ENCODE measurements around the gene CCDC178.
"Not testable (repeated sequence)": the region's sequence is repeated elsewhere in the genome, so short reads cannot be mapped to it uniquely, and the experiment has no call there.

CCDC178 gene

GRCh38 chr18:33432857-33433256, 7.7 kb downstream of the CCDC178 start:
- H4K5ac ChIP-seq (ENCODE audit: low read length) = no peak overlapping the region
- H3K4me2 ChIP-seq (ENCODE audit: low read length) = no peak overlapping the region

DNA sequence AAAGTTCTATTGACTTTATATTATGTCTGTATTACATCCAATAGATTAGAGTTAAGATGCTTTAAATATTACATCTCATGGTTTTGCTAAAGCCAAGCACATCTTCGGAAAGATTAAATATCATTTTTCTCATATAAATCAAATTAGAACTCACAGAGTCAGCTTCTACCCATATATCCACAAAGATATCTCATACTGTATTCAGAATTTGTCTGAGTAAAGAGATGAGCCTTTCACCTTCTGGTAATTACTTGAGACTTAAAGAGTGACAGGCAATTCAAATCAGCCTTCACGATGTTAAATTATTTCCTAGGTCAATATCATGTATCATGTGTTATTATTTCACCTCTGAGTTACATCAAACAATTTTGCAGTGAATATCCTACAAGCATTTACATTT, 13.0 kb downstream of the CCDC178 start:
- H3K27me3 ChIP-seq (ENCODE audit: insufficient read depth, low read length, poor library complexity) = no peaks in the 10 kb centered on the region
- H3K79me2 ChIP-seq (ENCODE audit: control insufficient read depth, insufficient read depth, low read length) = no peaks in the 10 kb centered on the region
- H2BK120ac ChIP-seq (ENCODE audit: low read depth, low read length) = no peak overlapping the region
- no peak overlapping the region for H3K4me2 ChIP-seq (ENCODE audit: low read length)
- no peak overlapping the region for H3K27ac ChIP-seq (ENCODE audit: low read depth, low read length)
- H4K5ac ChIP-seq (ENCODE audit: low read length) = no peak overlapping the region
- no peak overlapping the region for H2BK5ac ChIP-seq (ENCODE audit: low read length)
- no peak overlapping the region for H3K9ac ChIP-seq (ENCODE audit: low read length)
- no peak overlapping the region for H4K8ac ChIP-seq (ENCODE audit: low read depth, low read length)
- H3K4ac ChIP-seq (ENCODE audit: low read depth, low read length) = no peak overlapping the region
- H2AK5ac ChIP-seq (ENCODE audit: low read length) = no peak overlapping the region
- no peak overlapping the region for H3K23ac ChIP-seq (ENCODE audit: low read length)
- H3K18ac ChIP-seq (ENCODE audit: low read length) = no peak overlapping the region
- H3K56ac ChIP-seq (ENCODE audit: low read length) = no peak overlapping the region
- no peak overlapping the region for H3K4me3 ChIP-seq (ENCODE audit: low read length)
- DNase-seq = no peak
- no peaks in the 10 kb centered on the region for H3K4me1 ChIP-seq (ENCODE audit: control insufficient read depth, low read depth, low read length)
- no peaks in the 10 kb centered on the region for H3K79me1 ChIP-seq (ENCODE audit: low read length)
- H3K36me3 ChIP-seq (ENCODE audit: control insufficient read depth, insufficient read depth, low read length) = no peaks in the 10 kb centered on the region
- H2BK15ac ChIP-seq (replicated peaks; ENCODE audit: low read depth) = no peak overlapping the region
- WGBS (ENCODE audit: extremely low coverage, insufficient coverage, low lambda C conversion rate) = no CpG with 5 or more reads among the region's 2 CpGs

More at GRCh38 chr18:33432857-33433256, 7.7 kb downstream of the CCDC178 start:
- Histone ChIP-seq H3K27me3 (ENCODE audit: insufficient read depth, low read length, poor library complexity) (no peaks in the 10 kb centered on the region), H3K9ac (ENCODE audit: low read length) (no peak overlapping the region), H3K18ac (ENCODE audit: low read length) (no peak overlapping the region), H3K56ac (ENCODE audit: low read length) (no peak overlapping the region), H2BK5ac (ENCODE audit: low read length) (no peak overlapping the region), H3K4me1 (ENCODE audit: control insufficient read depth, low read depth, low read length) (no peaks in the 10 kb centered on the region), H3K27ac (ENCODE audit: low read depth, low read length) (no peak overlapping the region), H2AK5ac (ENCODE audit: low read length) (no peak overlapping the region), H3K79me2 (ENCODE audit: control insufficient read depth, insufficient read depth, low read length) (no peaks in the 10 kb centered on the region), H2BK120ac (ENCODE audit: low read depth, low read length) (no peak overlapping the region), H3K36me3 (ENCODE audit: control insufficient read depth, insufficient read depth, low read length) (no peaks in the 10 kb centered on the region), H2BK15ac (replicated peaks; ENCODE audit: low read depth) (no peak overlapping the region), H3K4ac (ENCODE audit: low read depth, low read length) (no peak overlapping the region), H4K8ac (ENCODE audit: low read depth, low read length) (no peak overlapping the region), H3K4me3 (ENCODE audit: low read length) (no peak overlapping the region), H3K79me1 (ENCODE audit: low read length) (no peaks in the 10 kb centered on the region), H3K23ac (ENCODE audit: low read length) (no peak overlapping the region)
- no peak for DNase-seq
- WGBS (ENCODE audit: extremely low coverage, insufficient coverage, low lambda C conversion rate) = no CpG with 5 or more reads among the region's 1 CpG

- H3K4me3 ChIP-seq (ENCODE audit: low read length) = no peak overlapping the region
- H2BK120ac ChIP-seq (ENCODE audit: low read depth, low read length) = no peak overlapping the region
- no peak overlapping the region for H3K18ac ChIP-seq (ENCODE audit: low read length)
- no peaks in the 10 kb centered on the region for H3K79me2 ChIP-seq (ENCODE audit: control insufficient read depth, insufficient read depth, low read length)
- H3K56ac ChIP-seq (ENCODE audit: low read length) = no peak overlapping the region
- H3K4me1 ChIP-seq (ENCODE audit: control insufficient read depth, low read depth, low read length) = no peaks in the 10 kb centered on the region
- no CpG with 5 or more reads among the region's 14 CpGs for WGBS (ENCODE audit: extremely low coverage, insufficient coverage, low lambda C conversion rate)
- no peak overlapping the region for H4K5ac ChIP-seq (ENCODE audit: low read length)
- H3K27ac ChIP-seq (ENCODE audit: low read depth, low read length) = no peak overlapping the region
- DNase-seq = no peak
- H2AK5ac ChIP-seq (ENCODE audit: low read length) = no peak overlapping the region
- no peak overlapping the region for H2BK15ac ChIP-seq (replicated peaks; ENCODE audit: low read depth)
- H3K79me1 ChIP-seq (ENCODE audit: low read length) = no peaks in the 10 kb centered on the region
- H4K8ac ChIP-seq (ENCODE audit: low read depth, low read length) = no peak overlapping the region
- H3K36me3 ChIP-seq (ENCODE audit: control insufficient read depth, insufficient read depth, low read length) = no peaks in the 10 kb centered on the region
- no peaks in the 10 kb centered on the region for H3K27me3 ChIP-seq (ENCODE audit: insufficient read depth, low read length, poor library complexity)
- no peak overlapping the region for H3K9ac ChIP-seq (ENCODE audit: low read length)
- no peak overlapping the region for H2BK5ac ChIP-seq (ENCODE audit: low read length)
- H3K4me2 ChIP-seq (ENCODE audit: low read length) = no peak overlapping the region
- no peak overlapping the region for H3K4ac ChIP-seq (ENCODE audit: low read depth, low read length)
- no peak overlapping the region for H3K23ac ChIP-seq (ENCODE audit: low read length)
Observed at GRCh38 chr18:33424266-33424946, 16.1 kb downstream of the CCDC178 start.

DNA sequence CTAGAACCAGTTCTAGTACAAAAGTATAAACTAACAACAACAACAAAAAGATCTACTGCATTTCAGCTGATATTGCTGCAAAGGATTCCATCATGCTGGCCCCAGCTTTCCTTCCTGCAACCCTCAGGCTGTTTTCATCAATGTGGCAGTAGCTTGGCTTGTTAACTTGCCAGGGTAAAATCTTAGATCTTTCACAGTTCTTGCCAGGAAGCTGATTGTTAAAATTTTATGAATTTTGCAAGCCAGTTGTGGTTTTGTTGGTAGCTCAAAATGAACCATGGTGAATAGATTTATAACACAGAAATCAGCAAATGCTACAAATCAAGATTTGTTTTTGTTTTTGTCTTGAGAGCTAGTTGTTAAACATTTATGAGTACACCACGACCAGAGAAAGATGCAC, 19.3 kb downstream of the CCDC178 start:
- Histone ChIP-seq H3K56ac (ENCODE audit: low read length) (no peak overlapping the region), H4K5ac (ENCODE audit: low read length) (no peak overlapping the region), H3K23ac (ENCODE audit: low read length) (no peak overlapping the region), H3K27me3 (ENCODE audit: insufficient read depth, low read length, poor library complexity) (no peaks in the 10 kb centered on the region), H4K8ac (ENCODE audit: low read depth, low read length) (no peak overlapping the region), H3K4me2 (ENCODE audit: low read length) (no peak overlapping the region), H3K4me3 (ENCODE audit: low read length) (no peak overlapping the region), H3K4ac (ENCODE audit: low read depth, low read length) (no peak overlapping the region), H3K18ac (ENCODE audit: low read length) (no peak overlapping the region), H3K79me2 (ENCODE audit: control insufficient read depth, insufficient read depth, low read length) (no peaks in the 10 kb centered on the region), H2BK15ac (replicated peaks; ENCODE audit: low read depth) (no peak overlapping the region), H2BK120ac (ENCODE audit: low read depth, low read length) (no peak overlapping the region), H3K4me1 (ENCODE audit: control insufficient read depth, low read depth, low read length) (no peaks in the 10 kb centered on the region), H2BK5ac (ENCODE audit: low read length) (no peak overlapping the region), H3K9ac (ENCODE audit: low read length) (no peak overlapping the region), H3K27ac (ENCODE audit: low read depth, low read length) (no peak overlapping the region), H2AK5ac (ENCODE audit: low read length) (no peak overlapping the region), H3K36me3 (ENCODE audit: control insufficient read depth, insufficient read depth, low read length) (no peaks in the 10 kb centered on the region), H3K79me1 (ENCODE audit: low read length) (no peaks in the 10 kb centered on the region)
- WGBS (ENCODE audit: extremely low coverage, insufficient coverage, low lambda C conversion rate) = no CpG with 5 or more reads among the region's 1 CpG
- DNase-seq = no peak

GRCh38 chr18:33404244-33404873, 36.2 kb downstream of the CCDC178 start:
- Histone ChIP-seq H3K18ac (ENCODE audit: low read length) (no peak overlapping the region), H3K79me2 (ENCODE audit: control insufficient read depth, insufficient read depth, low read length) (no peaks in the 10 kb centered on the region), H3K27me3 (ENCODE audit: insufficient read depth, low read length, poor library complexity) (no peaks in the 10 kb centered on the region), H3K56ac (ENCODE audit: low read length) (no peak overlapping the region), H3K23ac (ENCODE audit: low read length) (no peak overlapping the region), H2BK15ac (replicated peaks; ENCODE audit: low read depth) (no peak overlapping the region), H3K79me1 (ENCODE audit: low read length) (no peaks in the 10 kb centered on the region), H3K4ac (ENCODE audit: low read depth, low read length) (no peak overlapping the region), H2AK5ac (ENCODE audit: low read length) (no peak overlapping the region), H2BK120ac (ENCODE audit: low read depth, low read length) (no peak overlapping the region), H3K36me3 (ENCODE audit: control insufficient read depth, insufficient read depth, low read length) (no peaks in the 10 kb centered on the region), H2BK5ac (ENCODE audit: low read length) (no peak overlapping the region), H4K8ac (ENCODE audit: low read depth, low read length) (no peak overlapping the region), H3K4me1 (ENCODE audit: control insufficient read depth, low read depth, low read length) (no peaks in the 10 kb centered on the region), H3K27ac (ENCODE audit: low read depth, low read length) (no peak overlapping the region), H3K4me3 (ENCODE audit: low read length) (no peak overlapping the region), H3K9ac (ENCODE audit: low read length) (no peak overlapping the region), H4K5ac (ENCODE audit: low read length) (no peak overlapping the region), H3K4me2 (ENCODE audit: low read length) (no peak overlapping the region)
- no peak for DNase-seq

DNA sequence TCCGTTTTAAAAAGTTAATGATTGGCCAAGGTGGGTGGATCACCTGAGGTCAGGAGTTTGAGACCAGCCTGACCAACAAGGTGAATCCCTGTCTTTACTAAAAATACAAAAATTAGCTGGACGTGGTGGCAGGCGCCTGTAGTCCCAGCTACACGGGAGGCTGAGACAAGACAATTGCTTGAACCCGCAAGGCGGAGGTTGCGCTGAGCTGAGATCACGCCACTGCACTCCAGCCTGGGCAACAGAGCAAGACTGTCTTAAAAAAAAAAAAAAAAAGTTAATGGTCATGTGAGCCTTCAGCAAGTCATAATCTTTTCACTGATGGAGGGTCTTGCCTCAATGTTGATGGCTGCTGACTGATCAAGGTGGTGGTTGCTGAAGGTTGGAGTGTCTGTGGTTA, 41.6 kb downstream of the CCDC178 start:
- H3K4me3 ChIP-seq (ENCODE audit: low read length); H2BK15ac ChIP-seq (replicated peaks; ENCODE audit: low read depth); DNase-seq; H4K5ac ChIP-seq (ENCODE audit: low read length); H3K27ac ChIP-seq (ENCODE audit: low read depth, low read length); H3K79me2 ChIP-seq (ENCODE audit: control insufficient read depth, insufficient read depth, low read length); H3K23ac ChIP-seq (ENCODE audit: low read length); H3K56ac ChIP-seq (ENCODE audit: low read length); H3K9ac ChIP-seq (ENCODE audit: low read length); H3K36me3 ChIP-seq (ENCODE audit: control insufficient read depth, insufficient read depth, low read length); H3K27me3 ChIP-seq (ENCODE audit: insufficient read depth, low read length, poor library complexity); H3K4me1 ChIP-seq (ENCODE audit: control insufficient read depth, low read depth, low read length); H2AK5ac ChIP-seq (ENCODE audit: low read length); H2BK120ac ChIP-seq (ENCODE audit: low read depth, low read length); H3K79me1 ChIP-seq (ENCODE audit: low read length); H3K4me2 ChIP-seq (ENCODE audit: low read length); H3K4ac ChIP-seq (ENCODE audit: low read depth, low read length); H4K8ac ChIP-seq (ENCODE audit: low read depth, low read length); H2BK5ac ChIP-seq (ENCODE audit: low read length); H3K18ac ChIP-seq (ENCODE audit: low read length): not testable (repeated sequence)
- WGBS (ENCODE audit: extremely low coverage, insufficient coverage, low lambda C conversion rate) = no CpG with 5 or more reads among the region's 8 CpGs
